Thoracic aorta (tissue), 2 donors: Measurements from ENCODE around the gene ZNF433. TPM values are rescaled to one million over a fixed set of nuclear protein-coding genes. Genes with fewer than 3 reads are reported as not detected.

Source experiments
- ATAC-seq: fragments of 150-250 bp; one replicate; pipeline ENCODE4 v1.8.0; 2017; ENCODE audit warnings: low read depth; ENCODE audit not compliant: insufficient number of reproducible peaks, low FRiP score
- DNase-seq: peaks from one replicate; pipeline ENCODE4 v3.0.0-alpha.2; 2020; ENCODE audit warnings: low spot score
- H3K27ac ChIP-seq, 2 donors: fragments of 200-600 bp; sonication (generic); 1 replicate in 1 of 2; 2 replicates in 1 of 2; pipeline ENCODE4 v1.5.1; 2016; ENCODE audit warnings: mild to moderate bottlenecking in 2 of 2, moderate library complexity in 2 of 2
- H3K27me3 ChIP-seq: fragments of 200-600 bp; sonication (generic); replicated peaks from 2 replicates; pipeline ENCODE4 v1.6.0; 2016; ENCODE audit warnings: mild to moderate bottlenecking; ENCODE audit not compliant: insufficient read depth
- H3K36me3 ChIP-seq: fragments of 200-600 bp; sonication (generic); one replicate; pipeline ENCODE4 v1.5.1; 2016
- H3K4me1 ChIP-seq, 2 donors: fragments of 200-600 bp; sonication (generic); 1 replicate in 1 of 2; 2 replicates in 1 of 2; pipeline versions ENCODE4 v1.5.1 to v1.6.0; 2016; ENCODE audit warnings: low read depth in 2 of 2, mild to moderate bottlenecking in 1 of 2; ENCODE audit not compliant: control insufficient read depth in 1 of 2
- H3K4me3 ChIP-seq: fragments of 200-600 bp; sonication (generic); 2 replicates; pipeline ENCODE4 v1.5.1; 2016; ENCODE audit warnings: mild to moderate bottlenecking
- H3K9me3 ChIP-seq: fragments of 200-600 bp; sonication (generic); 2 replicates; pipeline ENCODE4 v1.5.1; 2016
- CTCF ChIP-seq: fragments of 200-600 bp; sonication (generic); IDR thresholded peaks from one replicate; pipeline ENCODE4 v1.5.1; 2019; ENCODE audit warnings: antibody characterized with exemption
- total RNA-seq, 2 donors: library from RNA; depleted of rRNA; stranded (reverse); fragments of >200 nt; gene quantifications; one replicate each; pipeline versions ENCODE4 v1.1.0 to v1.2.3, GENCODE V29; 2016

Gene ZNF433
- total RNA-seq, 2 donors from 2014 or later = 6.6 to 7.0 TPM

DNA sequence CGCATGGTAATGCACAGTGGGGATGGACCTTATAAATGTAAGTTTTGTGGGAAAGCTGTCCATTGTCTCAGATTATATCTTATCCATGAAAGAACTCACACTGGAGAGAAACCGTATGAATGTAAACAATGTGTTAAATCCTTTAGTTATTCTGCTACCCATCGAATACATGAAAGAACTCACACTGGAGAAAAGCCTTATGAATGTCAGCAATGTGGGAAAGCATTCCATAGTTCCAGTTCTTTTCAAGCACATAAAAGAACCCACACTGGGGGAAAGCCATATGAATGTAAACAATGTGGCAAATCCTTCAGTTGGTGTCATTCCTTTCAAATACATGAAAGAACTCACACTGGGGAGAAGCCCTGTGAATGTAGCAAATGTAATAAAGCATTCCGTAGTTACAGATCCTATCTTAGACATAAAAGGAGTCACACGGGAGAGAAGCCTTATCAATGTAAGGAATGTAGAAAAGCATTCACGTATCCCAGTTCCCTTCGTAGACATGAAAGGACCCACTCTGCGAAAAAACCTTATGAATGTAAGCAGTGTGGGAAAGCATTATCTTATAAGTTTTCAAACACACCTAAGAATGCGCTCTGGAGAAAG, 56.9 kb downstream of the ZNF433 start:
- TF ChIP-seq CTCF = no peak
- DNase-seq (no peak), ATAC-seq (no peak)
- Histone ChIP-seq H3K9me3 (peaks cover 49% of the 10 kb centered on the region), H3K27me3 (no peaks in the 10 kb centered on the region), H3K4me1 (no peaks in the 10 kb centered on the region), H3K4me3 (no peak overlapping the region), H3K36me3 (peaks cover 26% of the 10 kb centered on the region), H3K27ac (no peak overlapping the region)

GRCh38 chr19:11973019-11973810, 62.3 kb downstream of the ZNF433 start:
- no peak for ATAC-seq
- DNase-seq = no peak
- Histone ChIP-seq H3K4me1 (no peaks in the 10 kb centered on the region), H3K27ac (no peak overlapping the region), H3K27me3 (no peaks in the 10 kb centered on the region), H3K36me3 (peaks cover 14% of the 10 kb centered on the region), H3K9me3 (peaks cover 12% of the 10 kb centered on the region), H3K4me3 (no peak overlapping the region)
- no peak for TF ChIP-seq CTCF

GRCh38 chr19:11971041-11971440, 64.4 kb downstream of the ZNF433 start:
- ATAC-seq (no peak), DNase-seq (no peak)
- Histone ChIP-seq H3K4me3 (no peak overlapping the region), H3K27me3 (no peaks in the 10 kb centered on the region), H3K4me1 (peaks cover 0 to 4% of the 10 kb centered on the region in 2 donors), H3K36me3 (peaks cover 3% of the 10 kb centered on the region), H3K27ac (no peak overlapping the region), H3K9me3 (no peaks in the 10 kb centered on the region)
- no peak for TF ChIP-seq CTCF

DNA sequence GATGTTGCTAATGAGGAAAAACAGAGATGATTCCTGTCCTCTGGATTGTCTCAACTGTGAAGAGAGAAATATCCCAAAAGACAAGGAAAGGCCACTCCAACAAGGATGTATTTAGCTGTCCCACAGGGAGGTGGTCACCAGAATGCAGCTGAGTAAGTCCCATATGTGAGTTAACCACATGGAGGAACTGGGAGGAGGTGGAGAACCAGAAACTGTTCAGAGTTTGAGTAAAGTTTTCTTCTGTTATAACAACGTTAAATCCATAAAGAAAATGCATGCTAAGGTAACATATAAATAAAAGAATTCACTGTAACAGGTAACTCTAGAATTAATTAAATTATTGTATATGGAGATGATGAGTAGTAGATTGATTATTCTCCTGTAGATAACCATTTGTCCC, 65.3 kb downstream of the ZNF433 start:
- Histone ChIP-seq H3K4me3 (no peak overlapping the region), H3K27me3 (no peaks in the 10 kb centered on the region), H3K36me3 (peaks cover 3% of the 10 kb centered on the region), H3K27ac (no peak overlapping the region), H3K4me1 (peaks cover 3 to 10% of the 10 kb centered on the region in 2 donors), H3K9me3 (no peaks in the 10 kb centered on the region)
- ATAC-seq (no peak), DNase-seq (no peak)
- TF ChIP-seq CTCF = no peak

DNA sequence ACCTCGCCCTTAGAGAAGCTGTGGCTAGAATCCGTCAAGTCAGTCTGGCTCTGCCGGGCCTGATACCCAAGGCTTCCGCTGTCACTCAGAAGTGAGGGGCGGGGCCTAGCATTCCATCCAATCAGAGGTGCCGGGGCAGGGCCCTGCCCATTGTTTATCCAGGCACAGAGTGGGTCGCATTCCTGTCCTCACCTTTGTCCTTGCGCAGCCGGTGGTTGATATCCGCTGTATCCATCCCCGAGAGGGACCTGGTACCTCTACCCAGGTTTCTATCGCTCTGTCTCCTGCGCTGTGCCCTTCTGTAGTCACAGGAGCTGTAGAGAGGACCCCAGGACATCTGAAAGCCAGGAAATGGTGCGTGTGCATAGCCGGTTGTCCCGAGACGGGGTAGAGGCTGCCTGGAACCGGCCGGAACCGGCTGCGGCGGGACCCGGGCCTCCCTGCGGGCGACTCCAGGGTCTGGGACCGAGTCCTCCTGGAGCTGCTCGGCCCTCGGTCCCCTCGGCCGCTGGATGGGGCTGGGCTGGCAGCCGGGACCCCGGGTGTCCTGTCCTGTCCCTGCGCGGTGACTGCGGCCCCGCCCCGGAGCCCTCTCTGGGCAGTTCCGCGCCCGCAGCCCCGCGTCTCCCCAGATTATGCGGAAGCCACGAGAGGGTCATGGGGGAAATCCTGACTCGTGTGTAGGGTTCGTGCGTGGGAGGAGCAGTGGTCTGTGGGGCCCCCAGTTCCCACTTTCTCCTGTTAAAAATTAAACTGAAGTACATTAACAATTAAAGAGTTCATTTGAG, 70.4 kb downstream of the ZNF433 start, which contains the start of gene ZNF763:
Gene ZNF763, plus strand, starts transcription at position 183 of the 788 bp plus-strand sequence. Its CDS starts 169 bp downstream, at position 352.
- TF ChIP-seq CTCF = no peak
- ATAC-seq (peak; percentile 80), DNase-seq (peak; percentile 82)

More for the DNA sequence above, 70.4 kb downstream of the ZNF433 start, which contains the start of gene ZNF763:
- Histone ChIP-seq H3K27me3 (no peaks in the 10 kb centered on the region), H3K4me3 (peak within 1 kb of the TSS; percentile 84), H3K36me3 (peaks cover 2% of the 10 kb centered on the region), H3K27ac (peak within 1 kb of the TSS; percentile 86 to 93), H3K4me1 (peaks cover 10 to 22% of the 10 kb centered on the region in 2 donors), H3K9me3 (no peaks in the 10 kb centered on the region)
